Lung (tissue), 12 donors: ENCODE measurements around the gene PTPMT1. TPM values are rescaled to one million over a fixed set of nuclear protein-coding genes. Genes with fewer than 3 reads are reported as not detected.
"Not testable (repeated sequence)": the region's sequence is repeated elsewhere in the genome, so short reads cannot be mapped to it uniquely, and the experiment has no call there.

Source experiments
- ATAC-seq: fragments of 200-7000 bp; cut with Tn5 transposase; one replicate; pipeline ENCODE4 v1.9.1; 2020; ENCODE audit warnings: moderate number of reproducible peaks; ENCODE audit not compliant: insufficient read depth, low FRiP score
- DNase-seq, 3 donors: peaks; one replicate each; pipeline ENCODE4 v3.0.0-alpha.2; 2013 to 2017
- H3K27ac ChIP-seq, 2 donors: one replicate each; pipeline ENCODE4 v1.5.1; 2013; ENCODE audit warnings: mild to moderate bottlenecking in 2 of 2, moderate library complexity in 2 of 2, control low read depth in 1 of 2, inconsistent platforms in 1 of 2, low read depth in 1 of 2, low read length in 1 of 2
- H3K27me3 ChIP-seq, 3 donors: one replicate each; pipeline ENCODE4 v1.5.1; 2013; ENCODE audit warnings: low read length in 2 of 3; ENCODE audit not compliant: control insufficient read depth in 3 of 3, insufficient read depth in 3 of 3
- H3K36me3 ChIP-seq, 4 donors: one replicate each; pipeline ENCODE4 v1.5.1; 2013; ENCODE audit warnings: low read length in 4 of 4, mild to moderate bottlenecking in 1 of 4, moderate library complexity in 1 of 4; ENCODE audit not compliant: control insufficient read depth in 4 of 4, insufficient read depth in 4 of 4
- H3K4me1 ChIP-seq, 5 donors: one replicate each; pipeline ENCODE4 v1.5.1; 2013; ENCODE audit warnings: low read length in 5 of 5, mild to moderate bottlenecking in 2 of 5, moderate library complexity in 1 of 5; ENCODE audit not compliant: control insufficient read depth in 5 of 5, insufficient read depth in 5 of 5
- H3K4me3 ChIP-seq: one replicate; pipeline ENCODE4 v1.5.1; 2013; ENCODE audit warnings: mild to moderate bottlenecking, control low read depth, moderate library complexity
- H3K9ac ChIP-seq, 2 donors: one replicate each; pipeline ENCODE4 v1.5.1; 2013; ENCODE audit warnings: low read length in 2 of 2, control low read depth in 1 of 2; ENCODE audit not compliant: insufficient read depth in 1 of 2
- H3K9me3 ChIP-seq, 4 donors: one replicate each; pipeline ENCODE4 v1.5.1; 2013; ENCODE audit warnings: low read length in 3 of 4, mild to moderate bottlenecking in 1 of 4, moderate library complexity in 1 of 4; ENCODE audit not compliant: control insufficient read depth in 4 of 4, insufficient read depth in 3 of 4
- WGBS, 2 donors: extraction: QIAGEN DNeasy Blood & Tissue Kit; methylation state at CpG; one replicate each; pipeline ENCODE4 v1.1.7; 2013; 5-methylcytosine and 5-hydroxymethylcytosine counted together
- polyA plus RNA-seq, 2 donors: library from polyadenylated mRNA; stranded (reverse); fragments of 200-250 nt; gene quantifications; one replicate each; pipeline ENCODE4 v1.2.1, GENCODE V29; 2013
- total RNA-seq, 2 donors: library from RNA; depleted of rRNA in 1 of 2; stranded (reverse); fragments of >200 nt in 1 of 2; gene quantifications; one replicate each; pipeline ENCODE4 v1.2.1, GENCODE V29; 2014 to 2021
- TF ChIP-seq, protein P1 (sequence below): IDR thresholded peaks from 2 replicates; pipeline ENCODE4 v1.5.1; 2012; ENCODE audit warnings: mild to moderate bottlenecking; ENCODE audit errors: control extremely low read depth, extremely low read depth
- donor health status: control.
- donor health status: control.
- donor health status: Bipolar disorder and iron deficiency.
- donor health status: healthy.
- donor health status: DM: yes; HTN: yes; CAD: no.

PTPMT1 gene
- total and polyA plus RNA-seq, 4 donors, result 45.1 to 91.6 (median 68.5) TPM

DNA sequence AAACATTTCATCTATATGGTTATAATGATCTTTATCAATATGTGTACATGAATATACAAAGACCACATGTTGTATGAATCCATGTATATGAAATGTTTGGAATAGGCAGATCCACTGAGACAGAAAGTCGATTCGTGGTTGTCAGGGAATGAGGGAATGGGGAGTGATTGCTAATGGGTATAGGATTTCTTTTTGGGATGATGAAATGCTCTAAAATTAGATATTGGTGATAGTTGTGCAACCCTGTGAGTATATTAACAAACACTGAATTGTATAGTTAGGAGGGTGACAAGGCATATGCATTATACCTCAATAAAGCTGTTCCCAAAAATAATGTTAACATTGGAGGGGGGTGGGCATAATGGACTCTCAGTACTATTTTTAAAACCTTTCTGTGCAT is 5.0 kb upstream of the PTPMT1 start:
- DNase-seq (no peak), ATAC-seq (no peak)
- H3K4me1 ChIP-seq, result peaks cover 0 to 5% (median 0%) of the 10 kb centered on the region in 5 donors
- WGBS, 2 donors, result 54 to 70% methylated on average over 2 of the region's 2 CpGs
- H3K9ac ChIP-seq, result no peak overlapping the region
- TF ChIP-seq, protein P1, sequence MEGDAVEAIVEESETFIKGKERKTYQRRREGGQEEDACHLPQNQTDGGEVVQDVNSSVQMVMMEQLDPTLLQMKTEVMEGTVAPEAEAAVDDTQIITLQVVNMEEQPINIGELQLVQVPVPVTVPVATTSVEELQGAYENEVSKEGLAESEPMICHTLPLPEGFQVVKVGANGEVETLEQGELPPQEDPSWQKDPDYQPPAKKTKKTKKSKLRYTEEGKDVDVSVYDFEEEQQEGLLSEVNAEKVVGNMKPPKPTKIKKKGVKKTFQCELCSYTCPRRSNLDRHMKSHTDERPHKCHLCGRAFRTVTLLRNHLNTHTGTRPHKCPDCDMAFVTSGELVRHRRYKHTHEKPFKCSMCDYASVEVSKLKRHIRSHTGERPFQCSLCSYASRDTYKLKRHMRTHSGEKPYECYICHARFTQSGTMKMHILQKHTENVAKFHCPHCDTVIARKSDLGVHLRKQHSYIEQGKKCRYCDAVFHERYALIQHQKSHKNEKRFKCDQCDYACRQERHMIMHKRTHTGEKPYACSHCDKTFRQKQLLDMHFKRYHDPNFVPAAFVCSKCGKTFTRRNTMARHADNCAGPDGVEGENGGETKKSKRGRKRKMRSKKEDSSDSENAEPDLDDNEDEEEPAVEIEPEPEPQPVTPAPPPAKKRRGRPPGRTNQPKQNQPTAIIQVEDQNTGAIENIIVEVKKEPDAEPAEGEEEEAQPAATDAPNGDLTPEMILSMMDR, result no peak
- no peaks in the 10 kb centered on the region for H3K9me3 ChIP-seq
- no peak overlapping the region for H3K4me3 ChIP-seq
- no peak overlapping the region for H3K27ac ChIP-seq
- no peaks in the 10 kb centered on the region for H3K27me3 ChIP-seq
- no peaks in the 10 kb centered on the region for H3K36me3 ChIP-seq

DNA sequence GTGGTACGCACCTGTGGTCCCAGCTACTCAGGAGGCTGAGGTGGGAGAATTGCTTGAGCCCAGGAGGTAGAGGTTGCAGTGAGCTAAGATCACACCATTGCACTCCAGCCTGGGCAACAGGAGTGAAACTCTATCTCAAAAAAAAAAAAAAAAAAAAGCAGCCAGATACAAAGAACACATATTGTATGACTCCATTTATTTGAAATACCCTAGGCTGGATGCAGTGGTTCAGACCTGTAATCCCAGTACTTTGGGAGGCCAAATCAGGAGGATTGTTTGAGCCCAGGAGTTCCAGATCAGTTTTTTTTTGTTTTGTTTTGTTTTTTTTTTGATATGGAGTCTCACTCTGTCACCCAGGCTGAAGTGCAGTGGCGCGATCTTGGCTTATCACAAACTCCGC is 3.0 kb upstream of the PTPMT1 start:
- not testable (repeated sequence) for ATAC-seq, H3K4me1 ChIP-seq, H3K9ac ChIP-seq, H3K4me3 ChIP-seq, H3K27me3 ChIP-seq, H3K27ac ChIP-seq, H3K9me3 ChIP-seq, H3K36me3 ChIP-seq, DNase-seq
- 93 to 94% methylated on average over 4 of the region's 4 CpGs for WGBS, 2 donors

DNA sequence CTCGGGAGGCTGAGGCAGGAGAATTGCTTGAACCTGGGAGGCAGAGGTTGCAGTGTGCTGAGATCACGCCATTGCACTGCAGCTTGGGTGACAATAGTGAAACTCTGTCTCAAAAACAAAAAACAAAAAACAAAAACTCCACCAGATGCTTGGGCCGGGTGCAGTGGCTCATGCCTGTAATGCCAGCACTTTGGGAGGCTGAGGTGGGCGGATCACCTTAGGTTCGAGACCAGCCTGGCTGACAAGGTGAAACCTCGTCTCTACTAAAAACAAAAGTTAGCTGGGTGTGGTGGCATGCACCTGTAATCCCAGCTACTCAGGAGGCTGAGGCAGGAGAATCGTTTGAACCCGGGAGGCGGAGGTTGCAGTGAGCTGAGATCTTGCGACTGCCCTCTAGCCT is 1.0 kb upstream of the PTPMT1 start:
- not testable (repeated sequence) for H3K9me3 ChIP-seq, H3K27me3 ChIP-seq, H3K4me3 ChIP-seq, H3K27ac ChIP-seq, H3K9ac ChIP-seq, H3K4me1 ChIP-seq, ATAC-seq, H3K36me3 ChIP-seq, DNase-seq
- 90 to 93% methylated on average over 10 of the region's 10 CpGs for whole genome bisulfite sequencing, 2 donors

DNA sequence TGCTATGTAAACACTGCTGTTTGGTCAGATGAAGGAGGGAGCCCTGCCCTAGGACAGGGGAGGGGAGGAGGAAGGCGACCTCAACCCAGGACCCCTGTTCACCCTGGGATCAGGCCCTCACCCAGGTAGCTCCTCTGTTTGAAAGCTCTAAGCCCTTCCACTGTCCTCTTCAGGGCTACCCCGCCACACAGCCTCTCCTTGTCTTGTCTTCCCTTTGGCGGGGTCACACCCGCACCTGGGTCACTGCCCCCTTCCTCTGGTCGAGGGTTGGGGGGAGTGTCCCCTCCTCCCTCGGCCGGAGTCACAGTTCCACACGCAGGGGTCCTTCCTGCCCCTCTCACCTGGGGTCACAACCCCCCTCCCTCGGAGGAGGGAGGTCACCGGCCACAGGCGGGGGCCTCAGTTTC is 463 bp upstream of the PTPMT1 start:
- TF ChIP-seq, protein P1, result no peak
- DNase-seq, result no peak
- no peaks in the 10 kb centered on the region for H3K27me3 ChIP-seq
- peak overlapping the region; percentile 75 for H3K4me3 ChIP-seq
- H3K9me3 ChIP-seq, result no peaks in the 10 kb centered on the region
- H3K36me3 ChIP-seq, result peaks cover 0 to 8% (median 4%) of the 10 kb centered on the region in 4 donors
- peak overlapping the region; percentile 61 to 88 for H3K9ac ChIP-seq
- peak overlapping the region; percentile 38 to 91 for H3K27ac ChIP-seq
- WGBS, 2 donors, result 10% methylated on average over 11 of the region's 11 CpGs
- no peak for ATAC-seq
- peaks cover 0 to 9% (median 0%) of the 10 kb centered on the region in 5 donors for H3K4me1 ChIP-seq
